ENCODE measurements around the gene FOXN3. TPM values are rescaled to one million over a fixed set of nuclear protein-coding genes. Genes with fewer than 3 reads are reported as not detected.

FOXN3 gene
- total RNA-seq, 2 donors from 2014 or later = 116 to 117 TPM

- no peak overlapping the region for H3K27ac Mint-ChIP-seq
- H3K36me3 Mint-ChIP-seq (ENCODE audit: low read depth) = peaks cover 12% of the 10 kb centered on the region
- no peak for ATAC-seq
These were observed 237.1 kb downstream of the FOXN3 start for GRCh38 chr14:89179891-89180404.

GRCh38 chr14:89178800-89179535 is 238.1 kb downstream of the FOXN3 start:
- no peak overlapping the region for H3K27ac Mint-ChIP-seq
- H3K4me1 Mint-ChIP-seq = peaks cover 25% of the 10 kb centered on the region
- H3K4me3 Mint-ChIP-seq = no peak overlapping the region
- no peaks in the 10 kb centered on the region for H3K9me3 ChIP-seq (ENCODE audit: control insufficient read depth, low read length, poor library complexity, severe bottlenecking)
- peaks cover 16% of the 10 kb centered on the region for H3K36me3 Mint-ChIP-seq (ENCODE audit: low read depth)
- DNase-seq (no peak), ATAC-seq (no peak)
- H3K27me3 Mint-ChIP-seq = no peaks in the 10 kb centered on the region

More at GRCh38 chr14:89179891-89180404, 237.1 kb downstream of the FOXN3 start:
- no peak for DNase-seq
- Mint-ChIP-seq H3K4me1 (peaks cover 28% of the 10 kb centered on the region), H3K4me3 (no peak overlapping the region), H3K27me3 (no peaks in the 10 kb centered on the region)
- no peaks in the 10 kb centered on the region for H3K9me3 ChIP-seq (ENCODE audit: control insufficient read depth, low read length, poor library complexity, severe bottlenecking)

DNA sequence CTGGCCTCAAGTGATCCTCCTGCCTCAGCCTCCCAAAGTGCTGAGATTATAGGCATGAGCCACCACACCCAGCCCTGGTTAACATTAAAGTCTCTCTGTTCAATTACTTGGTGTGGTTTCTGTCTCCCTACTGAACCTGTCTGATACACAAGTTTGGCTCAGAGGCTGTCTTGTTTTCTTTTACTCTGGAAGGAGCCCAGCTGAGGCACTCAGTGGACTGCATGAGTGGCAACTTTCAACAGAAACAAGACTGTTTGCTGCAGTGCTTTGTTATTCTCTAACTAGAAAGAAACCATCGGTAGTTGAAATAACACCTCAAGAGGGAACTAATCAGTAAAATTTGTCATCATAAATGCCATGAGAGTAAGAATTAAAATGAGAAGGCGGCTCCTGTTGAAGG is 238.7 kb downstream of the FOXN3 start:
- peaks cover 16% of the 10 kb centered on the region for H3K36me3 Mint-ChIP-seq (ENCODE audit: low read depth)
- no peak for DNase-seq
- ATAC-seq = no peak
- H3K27me3 Mint-ChIP-seq = no peaks in the 10 kb centered on the region
- no peak overlapping the region for H3K4me3 Mint-ChIP-seq
- H3K4me1 Mint-ChIP-seq = peaks cover 24% of the 10 kb centered on the region
- H3K9me3 ChIP-seq (ENCODE audit: control insufficient read depth, low read length, poor library complexity, severe bottlenecking) = no peaks in the 10 kb centered on the region
- peak overlapping the region; percentile 41 for H3K27ac Mint-ChIP-seq

DNA sequence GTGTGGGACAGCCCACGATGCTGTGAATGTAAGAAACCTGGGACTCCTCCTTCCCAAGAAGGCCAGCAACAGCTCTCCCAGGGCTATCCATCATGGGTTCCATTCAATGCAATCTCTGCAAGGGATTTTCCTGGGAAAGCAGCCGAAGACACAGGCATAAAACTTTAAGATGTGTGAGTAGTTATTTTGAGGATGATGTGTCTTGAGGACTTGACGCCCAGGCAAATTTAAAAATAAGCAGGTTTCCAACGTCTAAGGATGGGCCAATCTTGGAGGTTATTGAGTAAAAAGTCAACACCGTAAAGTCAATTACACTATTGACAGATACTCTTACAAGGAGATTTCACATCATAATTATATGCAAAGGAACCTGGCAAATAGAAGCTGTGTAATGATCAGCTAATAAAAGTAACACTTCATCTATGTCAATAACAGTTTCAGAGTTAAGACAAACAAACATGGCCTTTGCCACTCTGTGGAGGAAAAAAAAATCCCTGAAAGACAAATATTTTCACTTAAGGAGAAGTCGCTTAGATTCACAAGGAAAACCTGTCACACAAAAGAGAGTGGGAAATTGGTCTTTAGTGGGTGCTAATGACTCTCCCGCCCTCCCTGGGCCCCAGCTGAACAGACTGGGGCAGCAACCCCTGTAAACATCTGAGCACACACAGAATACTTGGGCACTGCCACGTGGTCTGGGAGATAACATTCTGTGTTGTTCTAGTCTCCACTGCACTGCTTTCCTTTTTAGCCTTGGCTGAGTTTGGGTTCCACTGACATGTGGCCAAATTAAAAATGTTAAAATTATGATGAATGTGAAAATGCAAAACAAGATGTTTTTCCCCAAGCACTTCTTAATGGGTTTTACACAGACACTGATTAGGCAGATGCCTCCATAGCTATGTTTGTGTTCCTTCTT is 240.9 kb downstream of the FOXN3 start:
- ATAC-seq = no peak
- H3K36me3 Mint-ChIP-seq (ENCODE audit: low read depth) = peaks cover 15% of the 10 kb centered on the region
- H3K4me1 Mint-ChIP-seq = peaks cover 18% of the 10 kb centered on the region
- no peaks in the 10 kb centered on the region for H3K27me3 Mint-ChIP-seq
- H3K9me3 ChIP-seq (ENCODE audit: control insufficient read depth, low read length, poor library complexity, severe bottlenecking) = no peaks in the 10 kb centered on the region
- peak overlapping the region; percentile 63 for H3K27ac Mint-ChIP-seq
- no peak for DNase-seq
- H3K4me3 Mint-ChIP-seq = no peak overlapping the region

- no peaks in the 10 kb centered on the region for H3K27me3 Mint-ChIP-seq
- H3K36me3 Mint-ChIP-seq (ENCODE audit: low read depth) = peaks cover 9% of the 10 kb centered on the region
- H3K4me3 Mint-ChIP-seq = no peak overlapping the region
- H3K4me1 Mint-ChIP-seq = peaks cover 5% of the 10 kb centered on the region
- DNase-seq (no peak), ATAC-seq (no peak)
- H3K27ac Mint-ChIP-seq = no peak overlapping the region
- no peaks in the 10 kb centered on the region for H3K9me3 ChIP-seq (ENCODE audit: control insufficient read depth, low read length, poor library complexity, severe bottlenecking)
These were observed 245.4 kb downstream of the FOXN3 start for GRCh38 chr14:89171628-89172027.

DNA sequence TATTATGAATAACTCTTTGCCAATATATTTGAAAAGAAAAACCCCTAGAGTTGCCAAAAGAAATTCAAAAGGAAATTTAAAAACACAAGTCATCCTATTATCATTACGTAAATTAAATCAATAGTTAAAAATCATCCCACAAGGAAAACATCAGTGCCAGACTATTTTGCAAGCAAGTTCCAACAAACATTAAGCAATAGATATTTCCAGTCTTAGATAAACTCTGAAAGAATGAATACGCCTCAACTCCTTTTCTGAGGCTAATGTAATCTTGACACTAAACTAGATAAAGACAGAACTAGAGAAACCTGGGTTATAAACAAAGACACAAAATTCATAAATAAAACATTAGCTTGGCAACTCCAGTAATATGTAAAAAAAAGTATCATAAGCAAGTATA is 245.9 kb downstream of the FOXN3 start:
- ATAC-seq (no peak), DNase-seq (no peak)
- H3K36me3 Mint-ChIP-seq (ENCODE audit: low read depth) = peaks cover 9% of the 10 kb centered on the region
- no peaks in the 10 kb centered on the region for H3K27me3 Mint-ChIP-seq
- H3K9me3 ChIP-seq (ENCODE audit: control insufficient read depth, low read length, poor library complexity, severe bottlenecking) = no peaks in the 10 kb centered on the region
- no peak overlapping the region for H3K27ac Mint-ChIP-seq
- H3K4me3 Mint-ChIP-seq = no peak overlapping the region
- peaks cover 5% of the 10 kb centered on the region for H3K4me1 Mint-ChIP-seq

DNA sequence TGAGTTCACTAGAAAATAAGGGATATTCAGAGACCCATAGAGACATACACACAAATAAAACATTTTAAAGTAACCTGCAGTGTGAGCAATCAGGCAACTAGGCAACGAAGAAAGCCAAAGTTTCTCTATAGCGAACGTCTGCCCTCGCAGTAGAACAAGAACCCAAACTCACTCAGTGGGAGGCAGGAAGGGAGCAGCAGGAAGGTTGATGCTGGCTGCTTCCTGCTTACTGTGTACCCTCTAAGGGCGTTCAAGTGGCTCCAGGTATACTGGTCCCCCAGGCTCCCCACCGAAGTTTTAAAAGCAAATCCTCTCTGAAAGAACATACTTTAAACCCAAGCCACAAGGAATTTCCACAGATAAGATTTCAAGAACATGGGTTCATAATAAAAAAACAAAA is 249.3 kb downstream of the FOXN3 start:
- no peaks in the 10 kb centered on the region for H3K9me3 ChIP-seq (ENCODE audit: control insufficient read depth, low read length, poor library complexity, severe bottlenecking)
- ATAC-seq (no peak), DNase-seq (no peak)
- Mint-ChIP-seq H3K36me3 (ENCODE audit: low read depth) (peaks cover 6% of the 10 kb centered on the region), H3K4me3 (no peak overlapping the region), H3K27me3 (no peaks in the 10 kb centered on the region), H3K4me1 (peaks cover 9% of the 10 kb centered on the region), H3K27ac (no peak overlapping the region)

DNA sequence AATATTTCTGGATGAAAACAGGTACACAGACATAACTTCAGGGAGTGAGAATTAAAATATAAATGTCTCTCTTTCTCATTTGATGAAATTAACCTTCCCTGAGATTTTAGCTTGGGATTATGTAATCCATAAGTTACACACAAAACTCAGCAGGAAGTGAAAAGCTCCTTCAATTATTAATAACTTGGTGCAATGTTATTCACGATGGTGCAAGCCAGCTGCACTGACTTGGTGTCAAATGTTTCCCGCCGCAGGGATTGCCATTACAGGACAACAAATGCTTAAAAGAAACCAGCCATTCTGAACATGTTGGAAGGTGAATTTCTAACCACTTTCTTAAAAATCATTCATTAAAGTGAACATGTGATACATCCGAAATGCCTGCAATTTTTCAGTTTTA is 250.4 kb downstream of the FOXN3 start:
- H3K27ac Mint-ChIP-seq = no peak overlapping the region
- H3K9me3 ChIP-seq (ENCODE audit: control insufficient read depth, low read length, poor library complexity, severe bottlenecking) = no peaks in the 10 kb centered on the region
- peaks cover 6% of the 10 kb centered on the region for H3K36me3 Mint-ChIP-seq (ENCODE audit: low read depth)
- DNase-seq (no peak), ATAC-seq (no peak)
- no peak overlapping the region for H3K4me3 Mint-ChIP-seq
- no peaks in the 10 kb centered on the region for H3K27me3 Mint-ChIP-seq
- H3K4me1 Mint-ChIP-seq = peaks cover 9% of the 10 kb centered on the region

GRCh38 chr14:89165189-89166181 is 251.5 kb downstream of the FOXN3 start:
- DNase-seq (no peak), ATAC-seq (no peak)
- H3K4me1 Mint-ChIP-seq = peaks cover 10% of the 10 kb centered on the region
- peak overlapping the region; percentile 68 for H3K4me3 Mint-ChIP-seq
- no peak overlapping the region for H3K27ac Mint-ChIP-seq
- H3K9me3 ChIP-seq (ENCODE audit: control insufficient read depth, low read length, poor library complexity, severe bottlenecking) = no peaks in the 10 kb centered on the region
- peaks cover 8% of the 10 kb centered on the region for H3K36me3 Mint-ChIP-seq (ENCODE audit: low read depth)
- no peaks in the 10 kb centered on the region for H3K27me3 Mint-ChIP-seq

DNA sequence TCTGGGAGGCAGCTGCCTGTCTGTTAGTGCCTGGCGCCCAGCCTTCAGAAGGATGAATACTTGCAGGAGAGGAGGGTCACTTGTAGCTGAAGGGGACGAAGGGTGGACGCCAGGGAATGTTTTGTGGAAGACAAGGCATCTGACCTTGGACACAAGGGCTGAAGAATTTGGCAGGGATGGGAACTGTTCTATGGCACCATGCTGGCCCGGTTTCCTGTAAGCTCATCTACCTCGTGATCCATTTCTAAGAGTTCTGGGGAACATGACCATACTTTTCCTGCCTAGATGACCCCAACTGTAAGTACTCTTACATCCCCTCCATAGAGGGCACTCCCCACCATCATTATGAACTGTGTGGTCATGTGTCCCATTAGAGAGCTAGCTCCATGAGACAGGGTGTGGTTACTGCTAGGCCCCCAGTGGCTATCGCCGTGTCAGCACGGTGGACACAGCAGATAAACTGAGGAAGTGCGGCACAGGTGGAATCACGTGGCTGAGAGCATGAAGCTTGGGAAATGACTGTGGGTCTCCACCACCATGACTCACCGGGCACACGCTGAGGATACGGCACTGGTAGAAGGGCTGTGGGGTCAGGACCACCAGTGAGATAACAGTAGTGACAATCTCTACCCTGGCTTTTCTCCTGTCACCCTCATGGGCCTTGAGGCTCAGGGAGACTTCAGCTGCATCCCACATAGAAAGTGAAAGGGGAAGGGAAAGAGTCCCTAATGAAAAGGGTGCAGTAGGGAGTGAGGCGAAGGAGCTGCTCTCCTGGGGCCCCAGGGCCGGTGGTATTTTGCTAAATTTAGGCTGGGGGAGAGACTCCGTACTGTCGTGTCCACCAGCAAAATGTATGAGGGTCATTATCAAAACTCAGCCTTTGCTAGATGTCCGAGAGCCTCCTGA is 252.6 kb downstream of the FOXN3 start:
- Mint-ChIP-seq H3K36me3 (ENCODE audit: low read depth) (peaks cover 8% of the 10 kb centered on the region), H3K27me3 (no peaks in the 10 kb centered on the region), H3K4me1 (peaks cover 10% of the 10 kb centered on the region), H3K27ac (no peak overlapping the region), H3K4me3 (no peak overlapping the region)
- DNase-seq (no peak), ATAC-seq (no peak)
- H3K9me3 ChIP-seq (ENCODE audit: control insufficient read depth, low read length, poor library complexity, severe bottlenecking) = no peaks in the 10 kb centered on the region

- no peaks in the 10 kb centered on the region for H3K9me3 ChIP-seq (ENCODE audit: control insufficient read depth, low read length, poor library complexity, severe bottlenecking)
- H3K4me3 Mint-ChIP-seq = no peak overlapping the region
These were observed 253.9 kb downstream of the FOXN3 start for GRCh38 chr14:89163031-89163636.

More at GRCh38 chr14:89163031-89163636, 253.9 kb downstream of the FOXN3 start:
- Mint-ChIP-seq H3K27me3 (no peaks in the 10 kb centered on the region), H3K27ac (no peak overlapping the region), H3K36me3 (ENCODE audit: low read depth) (peaks cover 8% of the 10 kb centered on the region), H3K4me1 (peaks cover 10% of the 10 kb centered on the region)
- no peak for DNase-seq
- no peak for ATAC-seq
